PC-9 (cell line): Measurements from ENCODE around the gene SARS2.

ENCODE experiments used
- EZH2 ChIP-seq: fragments of 200-600 bp; sonication (generic); IDR thresholded peaks from 2 replicates; pipeline ENCODE4 v1.8.0; 2017; ENCODE audit warnings: antibody characterized with exemption, low read depth
- TF ChIP-seq, protein P1 (sequence below): fragments of 200-600 bp; sonication (generic); conservative IDR thresholded peaks from 2 replicates; pipeline ENCODE4 v1.6.1; 2017; ENCODE audit warnings: mixed run types, antibody characterized with exemption, mild to moderate bottlenecking, moderate library complexity

GRCh38 chr19:38917516-38917915, 13.0 kb downstream of the SARS2 start:
- TF ChIP-seq, protein P1, sequence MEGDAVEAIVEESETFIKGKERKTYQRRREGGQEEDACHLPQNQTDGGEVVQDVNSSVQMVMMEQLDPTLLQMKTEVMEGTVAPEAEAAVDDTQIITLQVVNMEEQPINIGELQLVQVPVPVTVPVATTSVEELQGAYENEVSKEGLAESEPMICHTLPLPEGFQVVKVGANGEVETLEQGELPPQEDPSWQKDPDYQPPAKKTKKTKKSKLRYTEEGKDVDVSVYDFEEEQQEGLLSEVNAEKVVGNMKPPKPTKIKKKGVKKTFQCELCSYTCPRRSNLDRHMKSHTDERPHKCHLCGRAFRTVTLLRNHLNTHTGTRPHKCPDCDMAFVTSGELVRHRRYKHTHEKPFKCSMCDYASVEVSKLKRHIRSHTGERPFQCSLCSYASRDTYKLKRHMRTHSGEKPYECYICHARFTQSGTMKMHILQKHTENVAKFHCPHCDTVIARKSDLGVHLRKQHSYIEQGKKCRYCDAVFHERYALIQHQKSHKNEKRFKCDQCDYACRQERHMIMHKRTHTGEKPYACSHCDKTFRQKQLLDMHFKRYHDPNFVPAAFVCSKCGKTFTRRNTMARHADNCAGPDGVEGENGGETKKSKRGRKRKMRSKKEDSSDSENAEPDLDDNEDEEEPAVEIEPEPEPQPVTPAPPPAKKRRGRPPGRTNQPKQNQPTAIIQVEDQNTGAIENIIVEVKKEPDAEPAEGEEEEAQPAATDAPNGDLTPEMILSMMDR, result no peak
- no peak for TF ChIP-seq EZH2
